ENCODE data around the gene SMAD1.

Gene SMAD1

GRCh38 chr4:145438298-145438697, 43.4 kb upstream of the SMAD1 start:
- H3K79me2 ChIP-seq (ENCODE audit: control insufficient read depth, low read length) = no peaks in the 10 kb centered on the region
- H3K4me3 ChIP-seq (ENCODE audit: low read length) = no peak overlapping the region
- H3K9me3 ChIP-seq (ENCODE audit: control insufficient read depth, insufficient read depth, low read length) = peaks cover 6% of the 10 kb centered on the region; the same call in 1 of the 2 replicates
- no peaks in the 10 kb centered on the region for H4K20me1 ChIP-seq (ENCODE audit: control insufficient read depth, insufficient read depth, low read depth, low read length)
- no peaks in the 10 kb centered on the region for H3F3A ChIP-seq (ENCODE audit: control insufficient read depth, insufficient read depth)
- H3K9me2 ChIP-seq (replicated peaks; ENCODE audit: control insufficient read depth, low read length) = no peaks in the 10 kb centered on the region
- no peak overlapping the region for H3K4me2 ChIP-seq (ENCODE audit: low read length)
- no peak overlapping the region for H3K27ac ChIP-seq (ENCODE audit: low read depth, low read length)
- H3K27me3 ChIP-seq (ENCODE audit: control insufficient read depth, low read length) = no peaks in the 10 kb centered on the region
- TF ChIP-seq EZH2phosphoT487 (IDR thresholded peaks at IDR 0.05; ENCODE audit: borderline replicate concordance, low read length) = no peak
- TF ChIP-seq, protein P1, sequence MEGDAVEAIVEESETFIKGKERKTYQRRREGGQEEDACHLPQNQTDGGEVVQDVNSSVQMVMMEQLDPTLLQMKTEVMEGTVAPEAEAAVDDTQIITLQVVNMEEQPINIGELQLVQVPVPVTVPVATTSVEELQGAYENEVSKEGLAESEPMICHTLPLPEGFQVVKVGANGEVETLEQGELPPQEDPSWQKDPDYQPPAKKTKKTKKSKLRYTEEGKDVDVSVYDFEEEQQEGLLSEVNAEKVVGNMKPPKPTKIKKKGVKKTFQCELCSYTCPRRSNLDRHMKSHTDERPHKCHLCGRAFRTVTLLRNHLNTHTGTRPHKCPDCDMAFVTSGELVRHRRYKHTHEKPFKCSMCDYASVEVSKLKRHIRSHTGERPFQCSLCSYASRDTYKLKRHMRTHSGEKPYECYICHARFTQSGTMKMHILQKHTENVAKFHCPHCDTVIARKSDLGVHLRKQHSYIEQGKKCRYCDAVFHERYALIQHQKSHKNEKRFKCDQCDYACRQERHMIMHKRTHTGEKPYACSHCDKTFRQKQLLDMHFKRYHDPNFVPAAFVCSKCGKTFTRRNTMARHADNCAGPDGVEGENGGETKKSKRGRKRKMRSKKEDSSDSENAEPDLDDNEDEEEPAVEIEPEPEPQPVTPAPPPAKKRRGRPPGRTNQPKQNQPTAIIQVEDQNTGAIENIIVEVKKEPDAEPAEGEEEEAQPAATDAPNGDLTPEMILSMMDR (IDR thresholded peaks at IDR 0.05; ENCODE audit: low read depth, low read length, poor library complexity, severe bottlenecking) = no peak
- H3K36me3 ChIP-seq (ENCODE audit: control insufficient read depth, low read length) = no peaks in the 10 kb centered on the region
- H3K4me1 ChIP-seq (ENCODE audit: control insufficient read depth, low read length) = no peaks in the 10 kb centered on the region

DNA sequence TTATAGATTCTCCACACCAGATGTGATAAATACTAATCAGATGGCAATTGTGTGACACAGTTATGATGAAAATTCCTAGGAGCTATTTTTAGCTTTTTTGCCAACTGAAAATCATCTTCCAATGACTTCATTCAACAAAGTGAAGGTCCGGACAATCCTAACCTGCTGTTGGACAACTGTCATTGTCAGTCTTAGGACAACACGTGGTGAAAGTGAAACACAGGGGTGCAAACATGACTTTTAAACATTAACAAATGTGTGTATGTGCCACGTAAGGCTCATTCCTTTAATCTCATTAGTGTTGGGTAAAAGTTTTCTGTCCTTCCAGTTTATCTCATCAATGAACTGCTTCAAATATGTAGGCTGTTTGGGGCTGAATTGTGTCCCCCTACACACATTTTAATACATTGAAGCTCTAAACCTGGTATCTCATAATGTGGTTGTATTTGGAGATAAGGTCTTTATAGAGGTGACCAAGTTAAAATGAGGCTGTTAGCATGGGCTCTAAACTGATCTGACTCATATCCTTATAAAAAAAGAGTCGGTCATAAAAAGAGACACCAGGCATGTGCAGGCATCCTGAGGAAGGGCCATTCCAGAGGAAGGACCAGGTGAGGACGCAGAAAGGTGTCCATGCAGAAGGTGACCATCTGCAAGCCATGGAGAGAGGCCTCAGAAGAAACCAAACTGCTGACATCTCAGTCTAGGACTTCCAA, 41.2 kb upstream of the SMAD1 start:
- TF ChIP-seq, protein P1 (IDR thresholded peaks at IDR 0.05; ENCODE audit: low read depth, low read length, poor library complexity, severe bottlenecking) = no peak
- no peak for TF ChIP-seq EZH2phosphoT487 (IDR thresholded peaks at IDR 0.05; ENCODE audit: borderline replicate concordance, low read length)
- Histone ChIP-seq H3K36me3 (ENCODE audit: control insufficient read depth, low read length) (no peaks in the 10 kb centered on the region), H3K27ac (ENCODE audit: low read depth, low read length) (no peak overlapping the region), H3K4me3 (ENCODE audit: low read length) (no peak overlapping the region), H3K79me2 (ENCODE audit: control insufficient read depth, low read length) (no peaks in the 10 kb centered on the region), H3F3A (ENCODE audit: control insufficient read depth, insufficient read depth) (no peaks in the 10 kb centered on the region), H3K27me3 (ENCODE audit: control insufficient read depth, low read length) (no peaks in the 10 kb centered on the region), H3K9me3 (ENCODE audit: control insufficient read depth, insufficient read depth, low read length) (no peaks in the 10 kb centered on the region), H3K9me2 (replicated peaks; ENCODE audit: control insufficient read depth, low read length) (no peaks in the 10 kb centered on the region), H3K4me2 (ENCODE audit: low read length) (no peak overlapping the region), H4K20me1 (ENCODE audit: control insufficient read depth, insufficient read depth, low read depth, low read length) (no peaks in the 10 kb centered on the region), H3K4me1 (ENCODE audit: control insufficient read depth, low read length) (no peaks in the 10 kb centered on the region)

DNA sequence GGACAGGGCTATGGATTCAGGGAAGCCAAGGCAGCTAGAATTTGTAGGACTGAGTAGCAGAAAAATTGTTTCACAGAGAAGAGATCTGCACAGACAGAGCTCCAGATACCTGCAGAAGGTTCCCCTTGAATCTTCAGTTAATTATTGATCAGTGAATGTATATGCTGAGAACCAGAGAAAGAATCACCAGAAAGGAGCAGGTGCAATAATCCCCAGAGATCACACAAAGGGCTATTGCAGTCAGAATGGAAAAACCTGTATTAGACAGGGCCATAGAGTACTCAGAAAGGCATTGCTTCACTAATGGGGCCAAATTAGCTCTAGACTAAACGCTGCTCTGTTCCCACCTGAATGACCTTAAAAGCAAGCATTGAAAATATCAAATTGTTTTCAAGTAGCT, 35.5 kb upstream of the SMAD1 start:
- no peak overlapping the region for H3K27ac ChIP-seq (ENCODE audit: low read depth, low read length)
- no peaks in the 10 kb centered on the region for H3F3A ChIP-seq (ENCODE audit: control insufficient read depth, insufficient read depth)
- no peaks in the 10 kb centered on the region for H3K79me2 ChIP-seq (ENCODE audit: control insufficient read depth, low read length)
- H3K9me3 ChIP-seq (ENCODE audit: control insufficient read depth, insufficient read depth, low read length) = no peaks in the 10 kb centered on the region
- TF ChIP-seq EZH2phosphoT487 (IDR thresholded peaks at IDR 0.05; ENCODE audit: borderline replicate concordance, low read length) = no peak
- TF ChIP-seq, protein P1 (IDR thresholded peaks at IDR 0.05; ENCODE audit: low read depth, low read length, poor library complexity, severe bottlenecking) = no peak
- H3K36me3 ChIP-seq (ENCODE audit: control insufficient read depth, low read length) = no peaks in the 10 kb centered on the region
- H3K4me2 ChIP-seq (ENCODE audit: low read length) = no peak overlapping the region
- H4K20me1 ChIP-seq (ENCODE audit: control insufficient read depth, insufficient read depth, low read depth, low read length) = no peaks in the 10 kb centered on the region
- H3K9me2 ChIP-seq (replicated peaks; ENCODE audit: control insufficient read depth, low read length) = no peaks in the 10 kb centered on the region
- H3K4me1 ChIP-seq (ENCODE audit: control insufficient read depth, low read length) = no peaks in the 10 kb centered on the region
- no peaks in the 10 kb centered on the region for H3K27me3 ChIP-seq (ENCODE audit: control insufficient read depth, low read length)
- H3K4me3 ChIP-seq (ENCODE audit: low read length) = no peak overlapping the region

Data from DOHH2 (cell line).